Tracheal epithelial cell (primary cell): ENCODE measurements around the gene SIGLEC11. TPM values are rescaled to one million over a fixed set of nuclear protein-coding genes. Genes with fewer than 3 reads are reported as not detected.

Experiments
- total RNA-seq: library from RNA; depleted of rRNA; stranded (reverse); fragments of >200 nt; gene quantifications from 2 replicates; pipeline ENCODE4 v1.2.1, GENCODE V29; 2014

The SIGLEC11 gene
- not detected in 2 replicates for total RNA-seq

GRCh38 chr19:49960980-49961379 lies at the start of gene SIGLEC11:
Gene SIGLEC11, minus strand, starts transcription at chr19:49961172. Its CDS starts 91 bp downstream, at chr19:49961081.

GRCh38 chr19:49929121-49929610 lies 31.8 kb downstream of the SIGLEC11 start, which contains the start of the genes ATF5 and NUP62:
Gene ATF5, plus strand, starts transcription at chr19:49929205. Its CDS starts 1,646 bp downstream, at chr19:49930851.
Gene NUP62, minus strand, starts transcription at chr19:49929504. Its CDS starts 19,697 bp downstream, at chr19:49909807.

Other genes starting within 250 kb of the SIGLEC11 start
- not detected in 2 replicates for gene TSKS, start 197.9 kb downstream of the SIGLEC11 start, total RNA-seq
- 39.2 and 39.5 TPM in 2 replicates for gene AP2A1, start 194.2 kb downstream of the SIGLEC11 start, total RNA-seq
- gene FUZ, start 147.9 kb downstream of the SIGLEC11 start, total RNA-seq, result 8.5 and 22.9 TPM in 2 replicates
- 14.0 and 15.6 TPM in 2 replicates for gene MED25, start 142.9 kb downstream of the SIGLEC11 start, total RNA-seq
- 24.7 and 38.1 TPM in 2 replicates for gene PTOV1, start 110.0 kb downstream of the SIGLEC11 start, total RNA-seq
- gene PNKP, start 93.6 kb downstream of the SIGLEC11 start, total RNA-seq, result 31.5 and 34.7 TPM in 2 replicates
- gene AKT1S1, start 83.8 kb downstream of the SIGLEC11 start, total RNA-seq, result 2.8 and 5.3 TPM in 2 replicates
- gene TBC1D17, start 83.5 kb downstream of the SIGLEC11 start, total RNA-seq, result 3.4 and 3.9 TPM in 2 replicates
- 0.21 and 4.8 TPM in 2 replicates for gene IL4I1, start 64.3 kb downstream of the SIGLEC11 start, total RNA-seq
- gene ATF5, start 32.0 kb downstream of the SIGLEC11 start, total RNA-seq, result 1.3 and 3.4 TPM in 2 replicates
- gene NUP62, start 31.7 kb downstream of the SIGLEC11 start, total RNA-seq, result 19.8 and 20.2 TPM in 2 replicates
- 19.8 and 21.3 TPM in 2 replicates for gene VRK3, start 64.2 kb upstream of the SIGLEC11 start, total RNA-seq
- gene ZNF473, start 64.8 kb upstream of the SIGLEC11 start, total RNA-seq, result 4.6 and 11.7 TPM in 2 replicates
- not detected in 2 replicates for gene IZUMO2, start 202.1 kb upstream of the SIGLEC11 start, total RNA-seq
- 5.1 and 10.1 TPM in 2 replicates for gene MYH14, start 242.4 kb upstream of the SIGLEC11 start, total RNA-seq